ENCODE results near the gene CD2BP2.

Gene CD2BP2

GRCh38 chr16:30357085-30357714, 2.1 kb upstream of the CD2BP2 start:
- H3K36me3 ChIP-seq (replicated peaks; ENCODE audit: insufficient read depth, low read length): peaks cover under 1% of the 10 kb centered on the region; the same call in 1 of the 2 replicates
- peaks cover 16% of the 10 kb centered on the region for H3K4me1 ChIP-seq (ENCODE audit: low read length)
- no peak overlapping the region for H2AFZ ChIP-seq (ENCODE audit: low read length)
- H3K9me3 ChIP-seq (replicated peaks; ENCODE audit: insufficient read depth, low read length): no peaks in the 10 kb centered on the region
- no peak overlapping the region for H3K4me3 ChIP-seq (ENCODE audit: low read length)
- no peak for DNase-seq
- no peak for TF ChIP-seq CTCF (IDR thresholded peaks at IDR 0.05; ENCODE audit: low read length)
- TF ChIP-seq EZH2phosphoT487 (IDR thresholded peaks at IDR 0.05; ENCODE audit: low read length): no peak
- TF ChIP-seq EZH2 (optimal IDR thresholded peaks at IDR 0.05; ENCODE audit: low read depth, low read length): no peak
- no peaks in the 10 kb centered on the region for H3K9me2 ChIP-seq (replicated peaks; ENCODE audit: insufficient read depth, low read length)
- peaks cover 9% of the 10 kb centered on the region for H3F3A ChIP-seq (ENCODE audit: insufficient read depth, low read length)
- no peaks in the 10 kb centered on the region for H4K20me1 ChIP-seq (ENCODE audit: insufficient read depth, low read length)
- peaks cover 62% of the 10 kb centered on the region for H3K79me2 ChIP-seq (ENCODE audit: low read length)
- H3K27me3 ChIP-seq (replicated peaks; ENCODE audit: insufficient read depth, low read length): no peaks in the 10 kb centered on the region
- no peak overlapping the region for H3K4me2 ChIP-seq (ENCODE audit: low read depth, low read length)
- no peak overlapping the region for H3K27ac ChIP-seq (ENCODE audit: low read length)
- no peak overlapping the region for H3K9ac ChIP-seq (ENCODE audit: low read length)

- H3K9ac ChIP-seq (ENCODE audit: low read length): no peak overlapping the region; the same call in 1 of the 2 replicates
- peaks cover 9% of the 10 kb centered on the region for H3F3A ChIP-seq (ENCODE audit: insufficient read depth, low read length)
- H2AFZ ChIP-seq (ENCODE audit: low read length): no peak overlapping the region
- no peaks in the 10 kb centered on the region for H3K9me3 ChIP-seq (replicated peaks; ENCODE audit: insufficient read depth, low read length)
- H4K20me1 ChIP-seq (ENCODE audit: insufficient read depth, low read length): no peaks in the 10 kb centered on the region
- H3K36me3 ChIP-seq (replicated peaks; ENCODE audit: insufficient read depth, low read length): peaks cover 2% of the 10 kb centered on the region; the same call in 1 of the 2 replicates
- H3K4me1 ChIP-seq (ENCODE audit: low read length): peaks cover 16% of the 10 kb centered on the region
- peak overlapping the region; percentile 64; the same call in 1 of the 2 replicates for H3K27ac ChIP-seq (ENCODE audit: low read length)
- no peak overlapping the region for H3K4me3 ChIP-seq (ENCODE audit: low read length)
- H3K4me2 ChIP-seq (ENCODE audit: low read depth, low read length): peak overlapping the region; percentile 97; the same call in 1 of the 2 replicates
- TF ChIP-seq EZH2phosphoT487 (IDR thresholded peaks at IDR 0.05; ENCODE audit: low read length): no peak
- TF ChIP-seq CTCF (IDR thresholded peaks at IDR 0.05; ENCODE audit: low read length): no peak
- no peak for TF ChIP-seq EZH2 (optimal IDR thresholded peaks at IDR 0.05; ENCODE audit: low read depth, low read length)
- DNase-seq: no peak
- H3K79me2 ChIP-seq (ENCODE audit: low read length): peaks cover 65% of the 10 kb centered on the region
- H3K9me2 ChIP-seq (replicated peaks; ENCODE audit: insufficient read depth, low read length): no peaks in the 10 kb centered on the region
- H3K27me3 ChIP-seq (replicated peaks; ENCODE audit: insufficient read depth, low read length): no peaks in the 10 kb centered on the region
Measured at GRCh38 chr16:30356401-30357084, 1.4 kb upstream of the CD2BP2 start.

DNA sequence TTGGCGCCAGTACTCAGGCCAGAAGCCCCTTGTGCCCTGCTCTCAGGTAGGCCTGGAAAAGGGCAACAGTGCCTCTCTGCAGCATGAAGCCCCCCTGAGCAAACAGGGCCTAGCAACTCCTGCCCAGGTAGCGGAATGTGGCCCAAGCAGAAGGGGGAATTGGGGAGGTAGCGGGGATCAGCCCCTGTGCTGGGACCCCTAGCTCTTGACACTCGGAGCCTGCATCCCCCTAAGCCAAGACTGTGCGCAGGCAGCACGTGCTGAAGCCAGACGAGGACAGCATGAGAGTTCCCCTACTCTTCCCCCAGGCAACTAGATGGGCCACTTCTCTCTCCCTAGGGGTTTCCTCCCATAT, 823 bp upstream of the CD2BP2 start:
- Histone ChIP-seq H4K20me1 (ENCODE audit: insufficient read depth, low read length) (no peaks in the 10 kb centered on the region), H3K79me2 (ENCODE audit: low read length) (peaks cover 61% of the 10 kb centered on the region), H3K36me3 (replicated peaks; ENCODE audit: insufficient read depth, low read length) (peaks cover 2% of the 10 kb centered on the region; the same call in 1 of the 2 replicates), H3K9me3 (replicated peaks; ENCODE audit: insufficient read depth, low read length) (no peaks in the 10 kb centered on the region), H3K27me3 (replicated peaks; ENCODE audit: insufficient read depth, low read length) (no peaks in the 10 kb centered on the region), H3K4me2 (ENCODE audit: low read depth, low read length) (peak overlapping the region; percentile 97), H2AFZ (ENCODE audit: low read length) (peak overlapping the region; percentile 83; the same call in 1 of the 2 replicates), H3K27ac (ENCODE audit: low read length) (peak overlapping the region; percentile 64; the same call in 1 of the 2 replicates), H3F3A (ENCODE audit: insufficient read depth, low read length) (peaks cover 9% of the 10 kb centered on the region), H3K9me2 (replicated peaks; ENCODE audit: insufficient read depth, low read length) (no peaks in the 10 kb centered on the region), H3K4me1 (ENCODE audit: low read length) (peaks cover 20% of the 10 kb centered on the region), H3K4me3 (ENCODE audit: low read length) (peak overlapping the region; percentile 87), H3K9ac (ENCODE audit: low read length) (peak overlapping the region; percentile 93)
- DNase-seq: no peak
- TF ChIP-seq EZH2 (optimal IDR thresholded peaks at IDR 0.05; ENCODE audit: low read depth, low read length): no peak
- no peak for TF ChIP-seq EZH2phosphoT487 (IDR thresholded peaks at IDR 0.05; ENCODE audit: low read length)
- TF ChIP-seq CTCF (IDR thresholded peaks at IDR 0.05; ENCODE audit: low read length): no peak
